ENCODE results near the gene PLA2G2E.

The PLA2G2E gene

DNA sequence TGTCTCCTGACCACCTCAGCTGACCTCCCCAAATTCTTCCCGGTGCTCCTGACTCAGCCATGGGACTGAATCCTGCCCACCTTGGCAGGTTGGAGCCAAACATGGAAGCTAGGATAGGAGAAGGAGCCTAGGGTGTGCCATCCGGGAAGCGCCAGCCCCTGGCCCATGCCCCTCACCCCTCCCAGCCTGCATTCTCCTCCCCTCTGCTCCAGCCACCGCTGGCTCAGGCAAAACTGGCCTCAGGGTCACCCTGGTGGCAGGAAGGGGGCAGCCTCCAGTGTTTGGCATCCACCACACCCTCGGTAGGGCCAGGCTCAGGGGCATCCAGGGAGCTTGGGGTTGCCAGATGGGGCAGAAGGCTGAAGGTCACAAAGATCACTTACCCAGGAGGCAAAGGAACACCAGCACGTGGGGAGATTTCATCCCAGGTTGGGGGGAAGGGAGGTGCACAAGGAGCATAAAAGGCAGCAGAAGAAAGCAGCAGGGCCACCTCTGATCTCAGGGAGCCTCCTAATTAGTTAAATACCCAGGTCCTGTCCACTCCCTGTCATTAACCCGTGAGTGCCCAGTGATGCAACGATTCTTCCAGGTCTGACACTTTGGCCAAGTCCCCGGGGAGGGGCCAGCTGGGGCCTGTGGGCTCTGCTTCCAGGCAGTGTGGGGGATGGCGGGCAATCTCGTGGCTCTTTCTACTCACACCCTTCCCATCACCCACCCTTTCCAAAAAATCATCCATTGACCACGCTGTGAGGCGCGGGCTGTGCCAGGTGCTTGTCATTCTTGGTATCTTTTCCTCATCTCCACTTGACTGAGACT, at the start of gene PLA2G2E:
Gene PLA2G2E, minus strand, starts transcription at position 481 of the 816 bp plus-strand sequence. Its CDS starts 58 bp downstream, at position 423.
- DNase-seq (ENCODE audit: low read depth): no peak

GRCh38 chr1:19971664-19972063, 48.2 kb upstream of the PLA2G2E start:
- DNase-seq (ENCODE audit: low read depth): no peak

- DNase-seq (ENCODE audit: low read depth): no peak
Measured at GRCh38 chr1:19969898-19970660, 46.7 kb upstream of the PLA2G2E start.

DNA sequence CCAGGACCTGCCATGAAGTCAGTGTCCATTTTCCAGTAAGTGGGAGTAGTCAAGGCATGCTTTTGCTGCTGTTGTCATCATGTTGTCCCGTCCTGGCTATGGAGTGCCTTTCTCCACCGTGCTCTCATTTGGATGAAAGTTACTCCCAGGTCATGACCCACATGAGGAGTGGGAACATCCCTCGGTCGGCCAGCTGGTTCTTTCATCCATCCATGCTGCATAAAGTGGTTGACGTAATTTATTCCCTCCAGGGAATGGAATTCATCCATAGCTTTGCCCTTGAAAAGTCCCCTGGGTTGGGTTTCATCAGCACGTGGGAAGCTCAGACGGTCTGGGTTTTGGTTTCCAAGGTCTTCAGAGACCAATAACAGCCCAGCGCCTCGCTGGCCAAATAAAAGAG, 44.4 kb upstream of the PLA2G2E start:
- no peak for DNase-seq (ENCODE audit: low read depth)

DNA sequence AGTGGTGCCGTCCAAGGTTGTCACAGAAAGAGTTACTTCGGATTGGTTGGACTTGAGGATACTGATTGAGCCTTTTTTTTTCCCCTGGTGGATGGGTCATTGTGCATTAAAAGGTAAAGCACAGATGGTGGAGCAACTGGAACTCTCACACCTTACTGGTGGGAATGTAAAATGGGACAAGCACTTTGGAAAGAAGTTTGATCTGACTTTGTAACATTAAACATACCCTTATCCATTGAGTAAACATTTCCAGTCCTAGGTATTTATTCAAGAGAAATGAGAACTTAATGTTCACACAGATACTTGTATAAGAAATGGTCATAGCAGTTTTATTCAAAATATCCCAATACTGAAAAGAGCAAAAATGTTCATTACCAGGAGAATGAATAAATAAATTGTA, 41.1 kb upstream of the PLA2G2E start:
- DNase-seq (ENCODE audit: low read depth): no peak

- no peak for DNase-seq (ENCODE audit: low read depth)
Measured at GRCh38 chr1:19963636-19964035, 40.2 kb upstream of the PLA2G2E start.

GRCh38 chr1:19960591-19960990, 37.2 kb upstream of the PLA2G2E start:
- no peak for DNase-seq (ENCODE audit: low read depth)

- DNase-seq (ENCODE audit: low read depth): no peak
Measured at GRCh38 chr1:19957779-19958178, 34.4 kb upstream of the PLA2G2E start.

DNA sequence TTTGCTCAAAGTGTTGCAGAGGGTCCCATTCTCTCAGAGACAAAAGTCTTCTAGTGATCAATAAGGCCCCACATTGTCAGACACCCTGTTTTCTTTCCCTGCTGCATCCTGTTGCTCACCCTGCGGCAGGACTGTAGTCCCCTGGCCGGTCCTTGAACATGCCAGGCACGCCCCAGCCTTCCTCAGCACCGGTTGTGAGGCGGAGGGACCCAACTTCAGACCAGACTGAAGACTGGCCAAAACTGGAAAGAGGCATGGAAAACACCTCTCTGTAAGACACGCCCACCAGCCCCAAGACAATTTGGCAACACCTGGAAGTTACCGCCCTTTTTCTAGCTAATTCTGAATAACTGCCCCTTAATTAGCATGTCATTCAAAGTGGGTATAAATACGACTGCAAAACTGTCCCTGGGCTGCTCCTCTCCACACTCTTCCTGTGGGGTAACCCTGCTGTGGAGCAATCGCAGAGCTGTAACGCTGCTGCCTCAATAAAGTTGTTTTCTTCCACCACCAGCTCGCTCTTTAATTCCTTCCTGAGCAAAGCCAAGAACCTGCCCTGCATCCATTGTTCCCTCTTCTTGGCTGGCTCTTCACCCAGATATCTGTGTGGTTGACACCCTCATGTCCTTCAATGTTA, 32.2 kb upstream of the PLA2G2E start:
- no peak for DNase-seq (ENCODE audit: low read depth)

- no peak for DNase-seq (ENCODE audit: low read depth)
Measured at GRCh38 chr1:19954059-19954458, 30.6 kb upstream of the PLA2G2E start.

GRCh38 chr1:19949016-19949415, 25.6 kb upstream of the PLA2G2E start:
- peak; percentile 53 for DNase-seq (ENCODE audit: low read depth)

GRCh38 chr1:19946971-19947370, 23.6 kb upstream of the PLA2G2E start:
- no peak for DNase-seq (ENCODE audit: low read depth)

DNA sequence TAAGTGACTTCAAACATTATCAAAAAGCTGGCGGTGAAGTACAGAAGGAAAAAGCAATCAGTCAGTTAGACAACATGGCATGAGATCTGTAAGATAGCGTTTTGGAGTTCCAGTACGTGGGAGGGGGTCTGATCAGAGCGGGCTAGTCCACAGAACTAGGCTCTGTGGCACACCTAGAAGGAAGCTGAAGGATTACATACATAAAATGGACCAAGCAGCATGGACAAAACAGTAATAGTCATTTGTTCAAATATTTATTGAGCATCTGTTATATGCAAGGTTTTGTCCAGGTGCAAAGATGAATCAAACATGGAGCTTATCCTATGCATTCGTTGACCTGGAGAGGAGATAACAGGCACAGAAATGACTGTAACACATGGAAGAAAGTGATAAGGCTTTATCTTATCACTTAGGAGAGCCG, 22.9 kb upstream of the PLA2G2E start:
- no peak for DNase-seq (ENCODE audit: low read depth)

DNA sequence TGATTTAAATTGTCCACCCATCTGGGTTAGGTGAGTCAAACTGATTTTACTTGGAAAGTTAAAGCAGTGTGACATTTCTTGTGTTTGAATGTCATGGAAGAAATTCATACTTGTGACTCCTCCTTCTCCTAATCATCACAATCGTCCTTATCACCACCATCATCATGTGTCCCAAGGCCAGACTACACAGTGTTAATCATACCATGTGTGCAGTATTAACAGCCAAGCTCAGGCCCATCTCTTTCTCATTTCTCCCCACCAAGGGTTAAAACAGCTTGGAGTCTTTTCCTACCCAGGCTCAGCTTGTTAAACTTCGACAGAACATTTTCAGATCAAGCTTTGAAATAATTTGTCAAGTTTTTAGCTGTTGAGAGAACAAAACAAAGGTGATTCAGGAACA, 22.5 kb upstream of the PLA2G2E start:
- DNase-seq (ENCODE audit: low read depth): no peak

DNA sequence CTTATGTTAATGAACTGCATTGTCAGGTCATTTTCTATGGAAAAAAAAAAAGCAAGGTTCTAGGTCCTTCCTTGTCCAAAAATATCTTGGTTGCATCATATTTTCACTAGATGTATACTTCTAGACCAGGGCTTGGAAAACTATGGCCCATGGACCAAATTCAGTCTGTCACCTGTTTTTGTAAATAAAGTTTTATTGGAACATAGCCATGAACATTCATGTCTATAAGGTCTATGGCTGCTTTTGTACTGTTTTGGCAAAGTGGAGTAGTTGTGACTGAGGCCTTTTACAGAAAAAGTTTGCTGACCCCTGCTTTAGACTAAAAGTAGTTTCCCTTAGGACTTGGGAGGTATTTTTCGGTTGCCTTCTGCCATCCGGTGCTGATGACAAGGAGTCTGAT, 19.2 kb upstream of the PLA2G2E start:
- no peak for DNase-seq (ENCODE audit: low read depth)

- no peak for DNase-seq (ENCODE audit: low read depth)
Measured at GRCh38 chr1:19942088-19942487, 18.7 kb upstream of the PLA2G2E start.

GRCh38 chr1:19941206-19941568, 17.8 kb upstream of the PLA2G2E start:
- no peak for DNase-seq (ENCODE audit: low read depth)

- no peak for DNase-seq (ENCODE audit: low read depth)
Measured at GRCh38 chr1:19940486-19941205, 17.2 kb upstream of the PLA2G2E start.

GRCh38 chr1:19938472-19938871, 15.1 kb upstream of the PLA2G2E start:
- no peak for DNase-seq (ENCODE audit: low read depth)

DNA sequence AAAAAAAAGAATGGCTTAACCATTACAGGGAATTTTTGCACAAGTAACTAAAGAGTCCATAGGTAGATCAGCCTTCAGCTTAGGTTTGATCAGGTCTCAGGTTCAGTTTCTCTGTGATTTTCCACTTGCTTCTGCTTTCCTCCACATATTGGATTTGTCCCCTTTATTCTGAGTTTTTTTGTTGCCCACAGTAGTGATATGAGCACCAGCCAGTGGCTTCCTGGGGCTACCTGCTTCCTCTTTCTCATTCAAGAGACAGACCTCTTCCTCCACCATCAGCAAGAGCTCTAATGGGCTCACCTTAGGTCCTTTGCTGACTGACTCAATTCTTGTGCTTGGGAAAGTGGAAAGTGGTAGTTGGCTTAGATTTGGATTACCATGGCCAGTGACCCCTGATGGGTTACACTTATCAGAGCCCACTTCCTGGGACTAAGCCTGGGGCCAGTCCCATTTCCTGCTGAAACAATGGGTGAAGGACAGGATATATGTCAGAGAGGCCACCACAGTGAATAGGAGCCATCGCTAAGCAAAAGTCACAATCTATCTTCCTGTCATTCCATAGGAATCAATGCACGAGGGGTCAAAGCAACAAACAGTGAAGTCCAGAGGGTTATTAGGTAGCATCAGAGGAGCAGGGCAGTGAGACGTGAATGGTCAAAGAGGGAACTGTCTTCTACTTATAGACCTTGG, 12.8 kb upstream of the PLA2G2E start:
- DNase-seq (ENCODE audit: low read depth): no peak

- DNase-seq (ENCODE audit: low read depth): no peak
Measured at GRCh38 chr1:19934336-19934735, 10.9 kb upstream of the PLA2G2E start.

DNA sequence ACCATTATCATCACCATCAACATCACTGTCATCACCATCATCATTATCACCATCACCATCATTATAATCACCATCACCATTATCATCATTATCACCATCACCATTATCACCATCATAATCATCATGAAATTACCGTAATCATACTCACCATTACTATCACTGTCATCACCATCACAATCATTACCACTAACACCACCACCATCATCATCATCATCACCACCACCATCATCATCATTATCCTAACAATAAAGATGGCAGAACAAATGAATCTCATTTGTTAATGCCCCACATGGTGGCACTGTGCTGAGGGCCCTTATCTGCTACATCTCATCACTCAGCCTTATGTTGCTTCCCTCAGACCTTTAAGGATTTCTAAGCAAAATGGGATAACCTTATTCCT, 9.4 kb upstream of the PLA2G2E start:
- no peak for DNase-seq (ENCODE audit: low read depth)
